Ovary (tissue), 9 donors: Measurements from ENCODE around the gene GALC. TPM values are rescaled to one million over a fixed set of nuclear protein-coding genes. Genes with fewer than 3 reads are reported as not detected.

ENCODE experiments used
- DNase-seq, 5 donors: peaks; one replicate each; pipeline ENCODE4 v3.0.0-alpha.2; 2019 to 2020
- H3K27ac ChIP-seq, 2 donors: fragments of 200-600 bp; one replicate each; pipeline versions ENCODE4 v1.5.1 to v1.8.0; 2019 to 2022
- H3K27me3 ChIP-seq: fragments of 200-600 bp; one replicate; pipeline ENCODE4 v1.8.0; 2022
- H3K36me3 ChIP-seq: fragments of 200-600 bp; sonication (generic); one replicate; pipeline ENCODE4 v1.5.1; 2019
- H3K4me1 ChIP-seq: one replicate; pipeline ENCODE4 v1.8.1; 2013; ENCODE audit warnings: mild to moderate bottlenecking, moderate library complexity; ENCODE audit not compliant: insufficient read depth
- H3K4me3 ChIP-seq: fragments of 200-600 bp; sonication (generic); one replicate; pipeline ENCODE4 v1.5.1; 2017
- H3K9me3 ChIP-seq, 2 donors: fragments of 200-600 bp in 1 of 2; sonication (generic) in 1 of 2; one replicate each; pipeline versions ENCODE4 v1.5.1 to v1.8.1; 2013 to 2019; ENCODE audit warnings: mild to moderate bottlenecking in 1 of 2, moderate library complexity in 1 of 2
- EP300 ChIP-seq: sonication (generic); formaldehyde crosslinking; IDR thresholded peaks from one replicate; pipeline ENCODE4 v1.6.1; 2017; ENCODE audit warnings: antibody characterized with exemption
- POLR2A ChIP-seq: fragments of 450-650 bp; IDR thresholded peaks from one replicate; pipeline ENCODE4 v1.6.1; 2017; ENCODE audit warnings: antibody characterized with exemption, mild to moderate bottlenecking, moderate library complexity
- WGBS, 3 donors: extraction: QIAGEN DNeasy Blood & Tissue Kit in 1 of 3; methylation state at CpG; one replicate each; pipeline versions ENCODE4 v1.1.5 to v1.1.7; 2013 to 2017; 5-methylcytosine and 5-hydroxymethylcytosine counted together
- intact Hi-C, 4 donors: fragments of 100-400 bp; cut with DNase I; formaldehyde crosslinking; loops; one replicate each; pipeline versions ENCODE4 v1.11.0 to v1.15.1; 2022 to 2023
- polyA plus RNA-seq, 2 donors: library from polyadenylated mRNA; stranded (reverse); fragments of 200-250 nt in 1 of 2; fragments of 350-450 nt in 1 of 2; fragmentation: Illumina TruSeq in 1 of 2; extraction: RNeasy Lipid Tissue Mini Kit (QIAGEN cat#74804) in 1 of 2; gene quantifications; one replicate each; pipeline ENCODE4 v1.2.3, GENCODE V29; 2013 to 2014
- total RNA-seq, 7 donors: library from RNA; depleted of rRNA in 2 of 7; stranded (reverse); fragments of >200 nt in 2 of 7; fragmentation: NEBNext Ultra II Directional in 3 of 7; extraction: Animal tissue kit (Norgen Biotek cat#: 25700) in 3 of 7; gene quantifications; one replicate each; pipeline versions ENCODE4 v1.1.0 to v1.2.4, GENCODE V29; 2016 to 2023
- TF ChIP-seq, protein P1 (sequence below), 3 donors: fragments of 450-650 bp in 2 of 3; fragments of 200-600 bp in 1 of 3; IDR thresholded peaks; one replicate each; pipeline versions ENCODE4 v1.5.1 to v1.8.0; 2016 to 2022; ENCODE audit warnings: antibody characterized with exemption in 3 of 3, mild to moderate bottlenecking in 1 of 3
- donor health status: DM: no; HTN: no; CAD: no; lungs with moderate emphysema.
- donor health status: DM: no; HTN: no; CAD: no.
- donor health status: Bipolar disorder and iron deficiency.
- donor health status: DM: yes; HTN: yes; CAD: no.
- donor health status: DM: no; HTN: no; CAD: no.
- donor health status: DM: yes; HTN: yes; CAD: no.

Gene GALC
- total and polyA plus RNA-seq, 9 donors, result 12.4 to 63.4 (median 22.7) TPM

DNA sequence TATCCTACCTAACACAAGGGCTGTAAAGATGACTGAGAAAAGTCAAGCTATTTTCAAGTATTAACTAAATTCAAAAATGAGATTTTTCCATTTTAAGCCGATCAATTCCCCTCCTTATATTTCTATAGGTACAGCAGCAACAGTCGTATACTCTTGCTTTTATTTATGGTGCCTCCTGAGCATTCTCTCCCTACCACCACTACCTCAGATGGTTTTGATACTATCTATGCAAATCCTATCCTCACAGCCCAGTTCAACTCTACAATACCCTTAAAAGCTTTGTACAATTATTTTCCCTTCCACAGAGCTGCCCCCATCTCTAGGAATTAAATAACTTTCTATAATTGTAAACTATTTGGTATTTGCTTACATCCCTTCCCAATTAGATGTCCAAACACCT, 52.1 kb downstream of the GALC start:
- no peak for TF ChIP-seq EP300
- TF ChIP-seq POLR2A, result no peak
- TF ChIP-seq, protein P1, sequence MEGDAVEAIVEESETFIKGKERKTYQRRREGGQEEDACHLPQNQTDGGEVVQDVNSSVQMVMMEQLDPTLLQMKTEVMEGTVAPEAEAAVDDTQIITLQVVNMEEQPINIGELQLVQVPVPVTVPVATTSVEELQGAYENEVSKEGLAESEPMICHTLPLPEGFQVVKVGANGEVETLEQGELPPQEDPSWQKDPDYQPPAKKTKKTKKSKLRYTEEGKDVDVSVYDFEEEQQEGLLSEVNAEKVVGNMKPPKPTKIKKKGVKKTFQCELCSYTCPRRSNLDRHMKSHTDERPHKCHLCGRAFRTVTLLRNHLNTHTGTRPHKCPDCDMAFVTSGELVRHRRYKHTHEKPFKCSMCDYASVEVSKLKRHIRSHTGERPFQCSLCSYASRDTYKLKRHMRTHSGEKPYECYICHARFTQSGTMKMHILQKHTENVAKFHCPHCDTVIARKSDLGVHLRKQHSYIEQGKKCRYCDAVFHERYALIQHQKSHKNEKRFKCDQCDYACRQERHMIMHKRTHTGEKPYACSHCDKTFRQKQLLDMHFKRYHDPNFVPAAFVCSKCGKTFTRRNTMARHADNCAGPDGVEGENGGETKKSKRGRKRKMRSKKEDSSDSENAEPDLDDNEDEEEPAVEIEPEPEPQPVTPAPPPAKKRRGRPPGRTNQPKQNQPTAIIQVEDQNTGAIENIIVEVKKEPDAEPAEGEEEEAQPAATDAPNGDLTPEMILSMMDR (IDR thresholded peaks at IDR 0.05), result no peak
- Histone ChIP-seq H3K9me3 (no peaks in the 10 kb centered on the region), H3K27me3 (no peaks in the 10 kb centered on the region), H3K4me1 (no peaks in the 10 kb centered on the region), H3K36me3 (no peaks in the 10 kb centered on the region), H3K27ac (no peak overlapping the region), H3K4me3 (no peak overlapping the region)
- 89 to 96% (median 94%) methylated on average over 2 of the region's 2 CpGs for WGBS, 3 donors
- DNase-seq, result no peak
- intact Hi-C loops, result no loop called here

DNA sequence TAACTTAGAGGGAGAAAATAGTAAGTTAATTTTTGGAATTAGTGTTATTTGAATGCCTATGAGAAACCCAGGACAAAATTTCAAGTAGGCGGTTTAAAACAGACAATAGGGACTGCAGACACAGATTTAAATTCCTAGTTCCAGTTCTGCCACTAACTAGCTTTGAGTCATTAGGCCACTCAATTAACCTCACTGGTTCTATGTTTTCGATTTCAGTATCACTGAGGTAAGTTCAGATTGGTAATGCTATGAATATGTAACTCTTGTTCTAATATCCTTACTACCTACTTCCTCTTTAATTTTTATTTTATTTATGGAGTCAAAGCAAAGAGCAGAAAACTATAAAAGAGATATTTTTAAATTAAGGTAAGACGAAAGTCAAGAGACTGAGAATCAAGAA, 52.6 kb downstream of the GALC start:
- WGBS, 3 donors, result 95 to 96% (median 95%) methylated on average over 3 of the region's 3 CpGs
- no peaks in the 10 kb centered on the region for H3K4me1 ChIP-seq
- no peak overlapping the region for H3K27ac ChIP-seq
- intact Hi-C loops, result no loop called here
- H3K36me3 ChIP-seq, result no peaks in the 10 kb centered on the region
- no peak overlapping the region for H3K4me3 ChIP-seq
- H3K27me3 ChIP-seq, result no peaks in the 10 kb centered on the region
- TF ChIP-seq, protein P1 (IDR thresholded peaks at IDR 0.05), result no peak
- TF ChIP-seq EP300 (no peak), POLR2A (no peak)
- no peak for DNase-seq
- H3K9me3 ChIP-seq, result no peaks in the 10 kb centered on the region

DNA sequence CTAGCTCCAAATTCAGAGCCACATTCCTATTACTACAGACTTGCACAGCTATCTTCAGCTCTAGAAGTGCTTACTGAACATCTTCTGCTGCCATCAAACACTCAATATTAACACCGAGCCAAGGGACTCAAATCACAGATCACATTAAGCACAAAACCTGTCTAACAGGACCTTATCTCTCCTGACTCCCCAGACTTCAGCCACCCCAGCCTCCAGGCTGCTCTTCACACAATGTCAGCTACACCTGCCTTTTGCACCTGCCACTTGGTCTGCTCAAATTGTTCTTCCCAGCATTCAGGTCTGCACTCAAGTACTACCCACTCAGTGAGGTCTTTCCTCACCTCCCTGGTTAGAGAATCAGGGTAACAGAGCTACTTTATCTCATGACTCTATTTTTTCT, 57.1 kb downstream of the GALC start:
- Histone ChIP-seq H3K9me3 (no peaks in the 10 kb centered on the region), H3K4me3 (no peak overlapping the region), H3K27ac (no peak overlapping the region), H3K36me3 (no peaks in the 10 kb centered on the region), H3K4me1 (no peaks in the 10 kb centered on the region), H3K27me3 (no peaks in the 10 kb centered on the region)
- no peak for DNase-seq
- no peak for TF ChIP-seq EP300
- TF ChIP-seq POLR2A, result no peak
- TF ChIP-seq, protein P1 (IDR thresholded peaks at IDR 0.05), result no peak
- WGBS, 3 donors, result 70 to 88% (median 86%) methylated on average over 1 of the region's 1 CpG
- intact Hi-C loops, result no loop called here

DNA sequence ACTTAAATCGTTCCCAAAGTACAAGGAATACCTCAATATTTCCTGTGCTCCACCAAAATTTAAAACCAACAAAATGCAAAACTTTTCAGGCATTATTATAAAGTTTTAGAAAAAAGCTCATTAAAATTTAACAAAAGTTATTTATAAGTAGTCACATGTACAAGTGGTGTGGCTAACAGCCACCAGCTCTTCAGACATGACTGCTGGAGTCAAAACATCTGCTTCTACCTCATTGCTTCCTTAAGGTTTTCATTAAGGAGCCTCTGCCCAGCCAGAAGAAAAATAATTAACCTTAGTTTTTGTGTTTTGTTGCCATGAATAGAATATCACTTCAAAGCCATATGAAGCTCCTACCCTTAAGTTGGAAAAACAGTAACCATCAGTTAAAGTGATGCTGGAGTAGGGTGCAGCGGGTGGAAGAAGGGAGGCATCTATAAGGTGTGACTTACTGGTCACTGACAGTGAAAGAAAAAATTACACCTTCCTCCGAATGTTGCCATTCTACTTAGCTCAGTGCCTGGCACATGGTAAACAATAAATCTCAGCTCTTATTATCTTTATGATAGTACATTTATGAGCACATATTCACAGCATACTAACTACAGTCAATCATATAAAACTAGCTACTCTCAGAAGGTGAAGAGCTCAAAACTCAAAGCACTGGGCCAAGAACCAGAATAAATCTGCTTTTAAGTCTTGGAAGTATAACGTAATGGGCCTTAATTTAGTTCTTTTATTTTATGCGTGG, 57.7 kb downstream of the GALC start:
- intact Hi-C loops, result no loop called here
- DNase-seq, result no peak
- H3K36me3 ChIP-seq, result no peaks in the 10 kb centered on the region
- no peaks in the 10 kb centered on the region for H3K27me3 ChIP-seq
- H3K4me1 ChIP-seq, result no peaks in the 10 kb centered on the region
- TF ChIP-seq, protein P1 (IDR thresholded peaks at IDR 0.05), result no peak
- TF ChIP-seq EP300, result no peak
- no peak for TF ChIP-seq POLR2A
- 23 to 34% (median 29%) methylated on average over 5 of the region's 5 CpGs for WGBS, 3 donors
- no peak overlapping the region for H3K27ac ChIP-seq
- H3K9me3 ChIP-seq, result no peaks in the 10 kb centered on the region
- no peak overlapping the region for H3K4me3 ChIP-seq
